DOHH2 (cell line): ENCODE measurements around the gene MGLL.

Experiments
- H3F3A ChIP-seq: fragments of 200-600 bp; sonication (generic), shearing (Covaris generic); 2 replicates; pipeline ENCODE4 v1.6.0; 2016; ENCODE audit warnings: antibody characterized with exemption, mild to moderate bottlenecking; ENCODE audit not compliant: control insufficient read depth, insufficient read depth
- H3K27ac ChIP-seq: fragments of 200-600 bp; sonication (generic); 2 replicates; pipeline ENCODE4 v1.5.1; 2014; ENCODE audit warnings: low read depth, mild to moderate bottlenecking, low read length, moderate library complexity
- H3K27me3 ChIP-seq: fragments of 200-600 bp; sonication (generic); 2 replicates; pipeline ENCODE4 v1.6.1; 2014; ENCODE audit warnings: mild to moderate bottlenecking, low read length, mixed read lengths; ENCODE audit not compliant: control insufficient read depth
- H3K36me3 ChIP-seq: fragments of 200-600 bp; sonication (generic); 2 replicates; pipeline ENCODE4 v1.6.1; 2014; ENCODE audit warnings: mild to moderate bottlenecking, low read length, moderate library complexity, mixed read lengths; ENCODE audit not compliant: control insufficient read depth
- H3K4me1 ChIP-seq: fragments of 200-600 bp; sonication (generic); 2 replicates; pipeline ENCODE4 v1.6.1; 2014; ENCODE audit warnings: mild to moderate bottlenecking, low read length, mixed read lengths; ENCODE audit not compliant: control insufficient read depth
- H3K4me2 ChIP-seq: fragments of 200-600 bp; sonication (generic); 2 replicates; pipeline ENCODE4 v1.6.0; 2014; ENCODE audit warnings: mild to moderate bottlenecking, low read length, moderate library complexity
- H3K4me3 ChIP-seq: fragments of 200-600 bp; sonication (generic); 2 replicates; pipeline ENCODE4 v1.5.1; 2014; ENCODE audit warnings: mild to moderate bottlenecking, low read length, mixed read lengths
- H3K79me2 ChIP-seq: fragments of 200-600 bp; sonication (generic); 2 replicates; pipeline ENCODE4 v1.6.1; 2014; ENCODE audit warnings: mild to moderate bottlenecking, low read length, mixed read lengths; ENCODE audit not compliant: control insufficient read depth
- H3K9me2 ChIP-seq: fragments of 200-600 bp; sonication (generic); replicated peaks from 2 replicates; pipeline ENCODE4 v1.6.1; 2014; ENCODE audit warnings: mild to moderate bottlenecking, low read length, mixed read lengths; ENCODE audit not compliant: control insufficient read depth
- H3K9me3 ChIP-seq: fragments of 200-600 bp; sonication (generic); 2 replicates; pipeline ENCODE4 v1.6.1; 2014; ENCODE audit warnings: antibody characterized with exemption, low read length, mixed read lengths; ENCODE audit not compliant: control insufficient read depth, insufficient read depth
- H4K20me1 ChIP-seq: fragments of 200-600 bp; sonication (generic); 2 replicates; pipeline ENCODE4 v1.6.0; 2014; ENCODE audit warnings: low read depth, mild to moderate bottlenecking, antibody characterized with exemption, low read length, moderate library complexity; ENCODE audit not compliant: control insufficient read depth, insufficient read depth
- EZH2phosphoT487 ChIP-seq: fragments of 200-600 bp; sonication (generic); IDR thresholded peaks from 2 replicates; pipeline ENCODE4 v1.6.1; 2017; ENCODE audit warnings: borderline replicate concordance, mild to moderate bottlenecking, antibody characterized with exemption, low read length, moderate library complexity, mixed read lengths
- TF ChIP-seq, protein P1 (sequence below): fragments of 200-600 bp; sonication (generic); IDR thresholded peaks from one replicate; pipeline ENCODE4 v1.5.1; 2014; ENCODE audit warnings: antibody characterized with exemption, mild to moderate bottlenecking, low read depth, low read length; ENCODE audit not compliant: poor library complexity, severe bottlenecking

The MGLL gene

DNA sequence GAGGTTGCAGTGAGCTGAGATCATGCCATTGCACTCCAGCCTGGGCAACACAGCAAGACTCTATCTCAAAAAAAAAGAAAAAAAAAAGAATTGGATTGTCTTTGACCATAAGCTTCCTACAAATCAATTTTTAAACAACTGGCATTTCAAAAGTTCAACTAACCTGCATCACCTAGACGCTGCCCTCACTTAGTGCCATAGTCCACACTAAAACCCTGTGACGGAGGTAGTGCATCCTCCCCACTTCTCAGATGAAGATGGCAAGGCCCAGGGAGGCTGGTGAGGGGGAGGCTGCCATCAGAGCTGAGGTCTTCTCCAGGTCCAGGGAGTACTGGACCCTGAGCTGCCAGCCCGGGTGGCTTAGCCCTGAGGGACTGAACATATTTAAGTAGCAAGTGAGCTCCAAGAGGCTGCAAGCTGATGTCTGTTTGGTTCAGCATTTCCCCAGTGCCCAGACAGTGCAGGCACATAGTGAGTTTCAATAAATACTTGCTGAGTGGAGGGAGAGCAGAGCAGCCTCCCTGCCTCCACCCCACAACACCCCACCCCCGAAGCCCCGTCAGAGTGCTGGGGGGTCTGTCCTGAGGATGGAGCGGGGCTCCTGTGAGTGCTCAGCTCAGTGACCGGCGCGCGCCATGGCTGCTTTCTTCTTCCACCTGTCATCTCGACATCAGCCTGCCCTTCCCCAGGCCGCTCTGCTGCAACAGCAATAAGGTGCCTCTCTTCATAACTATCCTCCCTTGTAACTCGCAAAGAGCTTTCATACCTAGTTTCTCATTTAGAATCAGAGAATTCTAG lies 52.8 kb downstream of the MGLL start:
- Histone ChIP-seq H3F3A (no peaks in the 10 kb centered on the region), H4K20me1 (no peaks in the 10 kb centered on the region), H3K79me2 (no peaks in the 10 kb centered on the region), H3K36me3 (no peaks in the 10 kb centered on the region), H3K27me3 (peaks cover 7% of the 10 kb centered on the region; the same call in 1 of the 2 replicates), H3K4me2 (no peak overlapping the region), H3K9me3 (no peaks in the 10 kb centered on the region), H3K4me3 (no peak overlapping the region), H3K4me1 (no peaks in the 10 kb centered on the region), H3K9me2 (no peaks in the 10 kb centered on the region), H3K27ac (no peak overlapping the region)
- TF ChIP-seq EZH2phosphoT487 = no peak
- TF ChIP-seq, protein P1, sequence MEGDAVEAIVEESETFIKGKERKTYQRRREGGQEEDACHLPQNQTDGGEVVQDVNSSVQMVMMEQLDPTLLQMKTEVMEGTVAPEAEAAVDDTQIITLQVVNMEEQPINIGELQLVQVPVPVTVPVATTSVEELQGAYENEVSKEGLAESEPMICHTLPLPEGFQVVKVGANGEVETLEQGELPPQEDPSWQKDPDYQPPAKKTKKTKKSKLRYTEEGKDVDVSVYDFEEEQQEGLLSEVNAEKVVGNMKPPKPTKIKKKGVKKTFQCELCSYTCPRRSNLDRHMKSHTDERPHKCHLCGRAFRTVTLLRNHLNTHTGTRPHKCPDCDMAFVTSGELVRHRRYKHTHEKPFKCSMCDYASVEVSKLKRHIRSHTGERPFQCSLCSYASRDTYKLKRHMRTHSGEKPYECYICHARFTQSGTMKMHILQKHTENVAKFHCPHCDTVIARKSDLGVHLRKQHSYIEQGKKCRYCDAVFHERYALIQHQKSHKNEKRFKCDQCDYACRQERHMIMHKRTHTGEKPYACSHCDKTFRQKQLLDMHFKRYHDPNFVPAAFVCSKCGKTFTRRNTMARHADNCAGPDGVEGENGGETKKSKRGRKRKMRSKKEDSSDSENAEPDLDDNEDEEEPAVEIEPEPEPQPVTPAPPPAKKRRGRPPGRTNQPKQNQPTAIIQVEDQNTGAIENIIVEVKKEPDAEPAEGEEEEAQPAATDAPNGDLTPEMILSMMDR = no peak

DNA sequence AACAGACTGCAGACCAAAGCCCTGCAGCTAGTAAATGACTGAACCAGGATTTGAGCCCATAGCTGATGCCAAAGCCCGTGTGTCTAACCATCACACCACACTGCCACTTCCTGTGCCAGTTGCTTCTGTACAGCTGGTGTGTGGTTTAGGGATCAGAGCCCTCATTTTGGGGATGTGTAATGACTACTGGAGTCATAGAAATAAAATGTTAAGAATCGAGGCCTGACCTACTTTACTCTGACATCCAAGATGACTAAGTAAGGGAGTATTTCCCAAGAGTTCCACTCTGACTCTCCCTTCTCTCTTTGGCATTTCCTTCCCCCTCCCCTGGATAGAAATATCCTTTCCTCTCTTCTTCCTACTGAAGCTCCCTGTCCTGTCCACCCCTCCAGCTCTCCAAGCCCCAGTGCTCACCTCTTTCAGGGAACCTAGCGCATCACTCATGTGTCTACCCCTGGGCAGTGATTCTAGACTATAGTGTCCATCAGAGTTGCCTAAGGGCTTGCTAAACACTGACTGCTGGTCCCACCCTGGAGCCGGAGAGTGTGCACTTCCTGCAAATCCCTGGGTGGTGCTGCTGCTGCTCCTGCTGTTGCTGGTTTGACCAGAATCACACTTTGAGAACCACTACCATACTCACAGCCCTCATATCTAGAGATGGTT lies 53.8 kb downstream of the MGLL start:
- H3F3A ChIP-seq = no peaks in the 10 kb centered on the region
- H3K9me3 ChIP-seq = no peaks in the 10 kb centered on the region
- H3K27ac ChIP-seq = no peak overlapping the region
- H3K36me3 ChIP-seq = no peaks in the 10 kb centered on the region
- no peaks in the 10 kb centered on the region for H3K9me2 ChIP-seq
- H3K4me1 ChIP-seq = peaks cover 4% of the 10 kb centered on the region; the same call in 1 of the 2 replicates
- H3K79me2 ChIP-seq = no peaks in the 10 kb centered on the region
- TF ChIP-seq EZH2phosphoT487 = no peak
- TF ChIP-seq, protein P1 = no peak
- no peak overlapping the region for H3K4me3 ChIP-seq
- peaks cover 11% of the 10 kb centered on the region for H3K27me3 ChIP-seq
- H4K20me1 ChIP-seq = no peaks in the 10 kb centered on the region
- H3K4me2 ChIP-seq = no peak overlapping the region

DNA sequence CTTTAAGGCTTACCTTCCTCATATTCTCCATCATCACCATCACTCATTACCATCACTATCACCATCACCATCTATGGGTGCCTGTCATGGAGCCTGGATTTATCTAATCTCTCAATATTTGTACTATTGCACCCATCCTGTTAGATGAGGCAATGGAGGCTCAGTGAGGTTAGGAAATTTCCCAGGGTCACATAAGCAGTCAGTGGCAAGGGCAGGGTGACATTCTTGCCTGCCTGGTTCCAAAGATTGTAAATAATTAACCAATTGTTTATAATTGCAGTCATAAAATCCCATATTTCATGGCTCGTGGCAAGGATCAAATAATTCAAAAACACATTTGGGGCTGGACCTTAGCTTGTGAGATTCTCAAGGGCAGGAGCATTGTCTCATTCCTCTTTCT lies 55.2 kb downstream of the MGLL start:
- H4K20me1 ChIP-seq = no peaks in the 10 kb centered on the region
- no peak overlapping the region for H3K27ac ChIP-seq
- H3K9me3 ChIP-seq = no peaks in the 10 kb centered on the region
- TF ChIP-seq, protein P1 = no peak
- no peak for TF ChIP-seq EZH2phosphoT487
- H3K4me3 ChIP-seq = no peak overlapping the region
- no peaks in the 10 kb centered on the region for H3K36me3 ChIP-seq
- H3K79me2 ChIP-seq = no peaks in the 10 kb centered on the region
- H3K27me3 ChIP-seq = peaks cover 15% of the 10 kb centered on the region
- H3K4me2 ChIP-seq = no peak overlapping the region
- H3K4me1 ChIP-seq = peaks cover 15% of the 10 kb centered on the region
- no peaks in the 10 kb centered on the region for H3K9me2 ChIP-seq
- H3F3A ChIP-seq = no peaks in the 10 kb centered on the region
